Astrocyte (in vitro differentiated cells and primary cell): ENCODE results near the gene NXN.

Experiments used
- CTCF ChIP-seq: IDR thresholded peaks from 2 replicates; pipeline ENCODE4 v1.5.1; 2011; ENCODE audit warnings: low read depth, mild to moderate bottlenecking, inconsistent platforms, low read length, moderate library complexity; ENCODE audit not compliant: insufficient read depth
- EZH2 ChIP-seq: IDR thresholded peaks from 2 replicates; pipeline ENCODE4 v1.6.1; 2012; ENCODE audit warnings: mild to moderate bottlenecking, low read length, inconsistent platforms; ENCODE audit not compliant: insufficient read depth

- TF ChIP-seq CTCF (no peak), EZH2 (no peak)
These were observed 129.3 kb downstream of the NXN start for GRCh38 chr17:850086-850850.
